ENCODE data around the gene LRP2BP. TPM values are rescaled to one million over a fixed set of nuclear protein-coding genes. Genes with fewer than 3 reads are reported as not detected.

Gene LRP2BP
- total and polyA plus RNA-seq, 12 donors, result 1.0 to 6.1 (median 2.3) TPM

- intact Hi-C loops (cut with DNase I), result loop anchor here in 5 of 10 donors (2.0 to 10.0 kb wide), 6 partner anchors 26 to 172 kb away; partner anchors contain the start of gene ANKRD37 (in 1 of the 5)
- Histone ChIP-seq H3K4me1 (peaks cover 0 to 48% (median 37%) of the 10 kb centered on the region in 9 donors), H3K36me3 (peaks cover 0 to 24% (median 0%) of the 10 kb centered on the region in 9 donors), H3K27ac (peak overlapping the region; percentile 89 to 97 (median 95)), H3K27me3 (no peaks in the 10 kb centered on the region), H3K4me3 (peak overlapping the region; percentile 50 to 89 (median 75)), H3K9me3 (no peaks in the 10 kb centered on the region)
- no peak for DNase-seq
- 13% methylated on average over 13 of the region's 13 CpGs for WGBS, 2 donors
- no peak for TF ChIP-seq CTCF (IDR thresholded peaks at IDR 0.05)
- peak; percentile 25 to 52 (median 44) for ATAC-seq
These were observed 29.4 kb upstream of the LRP2BP start for GRCh38 chr4:185424905-185425646.

- 61 to 83% methylated on average over 2 of the region's 2 CpGs for WGBS, 2 donors
- no peaks in the 10 kb centered on the region for H3K9me3 ChIP-seq
- intact Hi-C loops (cut with DNase I), result loop anchor here in 1 of 10 donors (10.0 kb wide), 1 partner anchor 173 kb away; no protein-coding TSS in a partner anchor
- no peaks in the 10 kb centered on the region for H3K27me3 ChIP-seq
- H3K27ac ChIP-seq, result no peak overlapping the region
- peaks cover 0 to 58% (median 39%) of the 10 kb centered on the region in 9 donors for H3K4me1 ChIP-seq
- DNase-seq, result no peak
- no peak overlapping the region for H3K4me3 ChIP-seq
- TF ChIP-seq CTCF (IDR thresholded peaks at IDR 0.05), result no peak
- peaks cover 0 to 54% (median 9%) of the 10 kb centered on the region in 9 donors for H3K36me3 ChIP-seq
- no peak for ATAC-seq
These were observed 25.8 kb upstream of the LRP2BP start for GRCh38 chr4:185421366-185422124.

- intact Hi-C loops (cut with DNase I), result no loop called here
- Histone ChIP-seq H3K27ac (peak overlapping the region in 1 of 10 donors; percentile 39), H3K9me3 (no peaks in the 10 kb centered on the region), H3K4me1 (peaks cover 0 to 34% (median 16%) of the 10 kb centered on the region in 9 donors), H3K36me3 (peaks cover 0 to 95% (median 36%) of the 10 kb centered on the region in 9 donors), H3K4me3 (no peak overlapping the region), H3K27me3 (no peaks in the 10 kb centered on the region)
- TF ChIP-seq CTCF (IDR thresholded peaks at IDR 0.05), result no peak
- peak in 4 of 8 donors; percentile 39 to 79 (median 70) for ATAC-seq
- DNase-seq, result no peak
These were observed 21.2 kb upstream of the LRP2BP start for GRCh38 chr4:185416955-185417354.

GRCh38 chr4:185412412-185412811, 16.7 kb upstream of the LRP2BP start:
- intact Hi-C loops (cut with DNase I), result no loop called here
- H3K4me1 ChIP-seq, result peaks cover 0 to 21% (median 4%) of the 10 kb centered on the region in 9 donors
- H3K36me3 ChIP-seq, result peaks cover 0 to 100% (median 43%) of the 10 kb centered on the region in 9 donors
- H3K27ac ChIP-seq, result peak overlapping the region in 1 of 10 donors; percentile 45
- peak in 1 of 8 donors; percentile 50 for ATAC-seq
- H3K27me3 ChIP-seq, result no peaks in the 10 kb centered on the region
- no peak for DNase-seq
- peaks cover 0 to 9% (median 0%) of the 10 kb centered on the region in 11 donors for H3K9me3 ChIP-seq
- no peak for TF ChIP-seq CTCF (IDR thresholded peaks at IDR 0.05)
- WGBS, 2 donors, result 82 to 87% methylated on average over 5 of the region's 5 CpGs
- no peak overlapping the region for H3K4me3 ChIP-seq
